SHP77 treated with DMSO at 0.1 percent for 48 hours (cell line): ENCODE measurements around the gene MUC5AC.

Experiments
- DNase-seq: peaks from one replicate; lab custom pipeline; 2025; lab: John Stamatoyannopoulos, UW

The MUC5AC gene

GRCh38 chr11:1226226-1226985 is 68.7 kb downstream of the MUC5AC start:
- DNase-seq: no peak

- DNase-seq: no peak
Measured at GRCh38 chr11:1226986-1227550, 69.3 kb downstream of the MUC5AC start.

- no peak for DNase-seq
Measured at GRCh38 chr11:1227551-1228100, 69.9 kb downstream of the MUC5AC start.

GRCh38 chr11:1228101-1228821 is 70.5 kb downstream of the MUC5AC start:
- DNase-seq: no peak

GRCh38 chr11:1228921-1229451 is 71.2 kb downstream of the MUC5AC start:
- no peak for DNase-seq

- no peak for DNase-seq
Measured at GRCh38 chr11:1229471-1230120, 71.8 kb downstream of the MUC5AC start.

- no peak for DNase-seq
Measured at GRCh38 chr11:1230121-1230455, 72.3 kb downstream of the MUC5AC start.

GRCh38 chr11:1230456-1231395 is 73.0 kb downstream of the MUC5AC start:
- DNase-seq: no peak

- DNase-seq: no peak
Measured at GRCh38 chr11:1231396-1232020, 73.8 kb downstream of the MUC5AC start.

- no peak for DNase-seq
Measured at GRCh38 chr11:1232021-1232882, 74.5 kb downstream of the MUC5AC start.

GRCh38 chr11:1232883-1233321 is 75.1 kb downstream of the MUC5AC start:
- no peak for DNase-seq

GRCh38 chr11:1233351-1234053 is 75.7 kb downstream of the MUC5AC start:
- no peak for DNase-seq

GRCh38 chr11:1234054-1234720 is 76.4 kb downstream of the MUC5AC start:
- no peak for DNase-seq

- no peak for DNase-seq
Measured at GRCh38 chr11:1234771-1235305, 77.1 kb downstream of the MUC5AC start.

GRCh38 chr11:1235306-1235900 is 77.7 kb downstream of the MUC5AC start:
- no peak for DNase-seq

- no peak for DNase-seq
Measured at GRCh38 chr11:1235901-1236315, 78.2 kb downstream of the MUC5AC start.

- DNase-seq: no peak
Measured at GRCh38 chr11:1236316-1237127, 78.8 kb downstream of the MUC5AC start.
